ES-I3 (cell line): ENCODE results near the gene TCF19.
"Not testable (repeated sequence)": the region's sequence is repeated elsewhere in the genome, so short reads cannot be mapped to it uniquely, and the experiment has no call there.

ENCODE experiments used
- H3K36me3 ChIP-seq: 2 replicates; pipeline ENCODE4 v1.6.1; 2013; ENCODE audit warnings: mild to moderate bottlenecking, low read length, control low read depth, moderate library complexity; ENCODE audit not compliant: insufficient read depth
- H3K4me1 ChIP-seq: 2 replicates; pipeline ENCODE4 v1.6.1; 2013; ENCODE audit warnings: mild to moderate bottlenecking, control low read depth, low read length; ENCODE audit not compliant: insufficient read depth
- H3K9ac ChIP-seq: 2 replicates; pipeline ENCODE4 v1.6.1; 2013; ENCODE audit warnings: low read depth, mild to moderate bottlenecking, low read length, moderate library complexity
- H3K9me3 ChIP-seq: 2 replicates; pipeline ENCODE4 v1.6.1; 2013; ENCODE audit warnings: mild to moderate bottlenecking, low read length, moderate library complexity; ENCODE audit not compliant: control insufficient read depth, insufficient read depth

The TCF19 gene

GRCh38 chr6:31192431-31193105 lies 34.2 kb downstream of the TCF19 start:
- H3K9me3 ChIP-seq, H3K9ac ChIP-seq, H3K36me3 ChIP-seq, H3K4me1 ChIP-seq: not testable (repeated sequence)

DNA sequence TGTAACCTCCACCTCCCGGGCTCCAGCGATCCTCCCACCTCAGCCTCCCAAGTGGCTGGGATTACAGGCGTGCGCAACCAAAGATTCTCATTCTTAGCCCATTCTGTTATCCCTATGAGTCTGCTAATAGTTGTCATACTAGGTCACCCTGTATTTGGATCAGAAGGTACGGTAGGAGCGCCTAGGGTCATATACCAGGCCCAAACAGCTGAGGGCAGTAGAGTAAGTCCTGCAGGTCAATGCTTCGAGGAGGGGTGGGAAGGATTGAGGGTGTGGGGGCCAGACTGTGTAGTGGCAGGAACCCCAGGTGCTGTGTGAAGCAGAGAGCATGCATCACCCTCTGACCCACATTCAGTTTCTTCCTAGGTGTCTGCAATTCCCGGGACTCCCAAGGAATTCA lies 34.8 kb downstream of the TCF19 start:
- H3K4me1 ChIP-seq = no peaks in the 10 kb centered on the region
- H3K9me3 ChIP-seq = no peaks in the 10 kb centered on the region
- H3K36me3 ChIP-seq = no peaks in the 10 kb centered on the region
- H3K9ac ChIP-seq = no peak overlapping the region

GRCh38 chr6:31194061-31194834 lies 35.9 kb downstream of the TCF19 start:
- no peaks in the 10 kb centered on the region for H3K4me1 ChIP-seq
- no peak overlapping the region for H3K9ac ChIP-seq
- no peaks in the 10 kb centered on the region for H3K36me3 ChIP-seq
- H3K9me3 ChIP-seq = no peaks in the 10 kb centered on the region

DNA sequence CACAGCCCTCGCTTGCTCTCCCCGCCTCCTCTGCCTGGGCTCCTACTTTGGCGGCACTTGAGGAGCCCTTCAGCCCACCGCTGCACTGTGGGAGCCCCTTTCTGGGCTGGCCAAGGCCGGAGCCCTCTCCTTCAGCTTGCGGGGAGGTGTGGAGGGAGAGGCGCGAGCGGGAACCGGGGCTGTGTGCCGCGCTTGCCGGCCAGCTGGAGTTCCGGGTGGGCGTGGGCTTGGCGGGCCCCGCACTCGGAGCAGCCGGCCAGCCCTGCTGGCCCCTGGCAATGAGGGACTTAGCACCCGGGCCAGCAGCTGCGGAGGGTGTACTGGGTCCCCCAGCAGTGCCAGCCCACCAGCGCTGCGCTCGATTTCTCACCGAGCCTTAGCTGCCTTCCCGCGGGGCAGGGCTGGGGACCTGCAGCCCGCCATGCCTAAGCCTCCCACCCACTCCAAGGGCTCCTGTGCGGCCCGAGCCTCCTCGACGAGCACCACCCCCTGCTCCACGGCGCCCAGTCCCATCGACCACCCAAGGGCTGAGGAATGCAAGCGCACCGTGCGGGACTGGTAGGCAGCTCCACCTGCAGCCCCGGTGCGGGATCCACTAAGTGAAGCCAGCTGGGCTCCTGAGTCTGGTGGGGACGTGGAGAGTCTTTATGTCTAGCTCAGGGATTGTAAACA lies 37.1 kb downstream of the TCF19 start:
- H3K36me3 ChIP-seq, H3K4me1 ChIP-seq, H3K9me3 ChIP-seq, H3K9ac ChIP-seq: not testable (repeated sequence)

DNA sequence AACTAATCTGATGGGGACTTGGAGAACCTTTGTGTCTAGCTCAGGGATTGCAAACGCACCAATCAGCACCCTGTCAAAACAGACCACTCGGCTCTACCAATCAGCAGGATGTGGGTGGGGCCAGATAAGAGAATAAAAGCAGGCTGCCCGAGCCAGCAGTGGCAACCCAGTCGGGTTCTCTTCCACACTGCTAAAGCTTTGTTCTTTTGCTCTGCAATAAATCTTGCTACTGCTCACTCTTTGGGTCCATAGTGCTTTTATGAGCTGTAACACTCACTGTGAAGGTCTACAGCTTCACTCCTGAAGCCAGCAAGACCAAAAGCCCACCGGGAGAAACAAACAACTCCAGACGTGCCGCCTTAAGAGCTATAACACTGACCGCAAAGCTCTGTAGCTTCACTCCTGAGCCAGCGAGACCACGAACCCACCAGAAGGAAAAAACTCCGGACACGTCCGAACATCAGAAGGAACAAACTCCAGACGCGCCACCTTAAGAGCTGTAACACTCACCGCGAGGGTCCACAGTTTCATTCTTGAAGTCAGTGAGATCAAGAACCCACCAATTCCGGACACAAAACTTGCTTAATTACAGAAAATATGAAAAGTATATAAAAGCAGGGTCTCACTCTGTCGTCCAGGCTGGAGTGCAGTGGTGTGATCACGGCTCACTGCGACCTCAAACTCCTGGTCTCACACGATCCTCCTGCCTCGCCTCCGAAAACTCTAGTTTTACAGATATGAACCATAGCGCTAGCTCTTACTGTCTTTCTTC lies 38.0 kb downstream of the TCF19 start:
- H3K9ac ChIP-seq = peak overlapping the region; percentile 83; the same call in 1 of the 2 replicates

GRCh38 chr6:31197559-31198305 lies 39.3 kb downstream of the TCF19 start:
- peak overlapping the region; percentile 83 for H3K9ac ChIP-seq
- H3K9me3 ChIP-seq = peaks cover 5% of the 10 kb centered on the region; the same call in 1 of the 2 replicates
- no peaks in the 10 kb centered on the region for H3K36me3 ChIP-seq
- H3K4me1 ChIP-seq = 0 out of 2 replicates have a peak, but pooled peaks cover 5% of the 10 kb centered on the region

More for the DNA sequence above, 38.0 kb downstream of the TCF19 start:
- not testable (repeated sequence) for H3K9me3 ChIP-seq, H3K36me3 ChIP-seq, H3K4me1 ChIP-seq

- peaks cover 19% of the 10 kb centered on the region for H3K4me1 ChIP-seq
- H3K36me3 ChIP-seq, H3K9me3 ChIP-seq, H3K9ac ChIP-seq: not testable (repeated sequence)
These were observed 40.7 kb downstream of the TCF19 start for GRCh38 chr6:31199105-31199452.

- H3K9ac ChIP-seq = no peak overlapping the region
- H3K9me3 ChIP-seq = peaks cover 5% of the 10 kb centered on the region; the same call in 1 of the 2 replicates
- H3K4me1 ChIP-seq = peaks cover 19% of the 10 kb centered on the region
These were observed 44.1 kb downstream of the TCF19 start for GRCh38 chr6:31202259-31203166.

GRCh38 chr6:31203345-31203979 lies 45.1 kb downstream of the TCF19 start:
- H3K9me3 ChIP-seq = peaks cover 5% of the 10 kb centered on the region; the same call in 1 of the 2 replicates
- H3K9ac ChIP-seq = peak overlapping the region; percentile 49; the same call in 1 of the 2 replicates
- peaks cover 19% of the 10 kb centered on the region for H3K4me1 ChIP-seq
- no peaks in the 10 kb centered on the region for H3K36me3 ChIP-seq

More at GRCh38 chr6:31202259-31203166, 44.1 kb downstream of the TCF19 start:
- H3K36me3 ChIP-seq = no peaks in the 10 kb centered on the region

GRCh38 chr6:31204751-31205145 lies 46.4 kb downstream of the TCF19 start:
- no peak overlapping the region for H3K9ac ChIP-seq
- peaks cover 5% of the 10 kb centered on the region; the same call in 1 of the 2 replicates for H3K9me3 ChIP-seq
- no peaks in the 10 kb centered on the region for H3K36me3 ChIP-seq
- H3K4me1 ChIP-seq = peaks cover 19% of the 10 kb centered on the region

DNA sequence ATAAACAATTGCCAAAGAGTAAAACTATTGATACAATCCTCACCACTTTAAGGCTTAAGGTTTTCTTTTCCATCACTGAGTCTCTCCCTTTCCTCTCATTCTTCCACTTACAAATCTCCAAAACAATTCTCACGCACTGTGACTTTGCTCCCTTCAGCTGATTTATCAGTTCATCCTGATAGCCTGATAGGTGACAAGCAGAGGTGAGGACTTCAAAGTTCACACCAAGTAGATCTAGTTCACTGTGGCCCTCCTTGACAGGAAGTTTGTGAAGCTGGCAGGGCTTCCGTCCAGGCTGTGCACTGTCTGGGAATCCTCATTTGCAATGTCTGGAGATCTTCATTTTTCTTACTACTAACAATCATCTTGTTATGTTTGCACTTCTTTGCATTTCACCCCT lies 47.2 kb downstream of the TCF19 start:
- H3K36me3 ChIP-seq = no peaks in the 10 kb centered on the region
- H3K9ac ChIP-seq = no peak overlapping the region
- H3K4me1 ChIP-seq = peaks cover 20% of the 10 kb centered on the region
- H3K9me3 ChIP-seq = no peaks in the 10 kb centered on the region

- Histone ChIP-seq H3K9me3 (no peaks in the 10 kb centered on the region), H3K9ac (no peak overlapping the region), H3K4me1 (peaks cover 14% of the 10 kb centered on the region), H3K36me3 (no peaks in the 10 kb centered on the region)
These were observed 50.1 kb downstream of the TCF19 start for GRCh38 chr6:31208506-31208905.
